Endothelial cell (in vitro differentiated cells): Measurements from ENCODE around the gene DNAJC11. TPM values are rescaled to one million over a fixed set of nuclear protein-coding genes. Genes with fewer than 3 reads are reported as not detected.
"Not testable (repeated sequence)": the region's sequence is repeated elsewhere in the genome, so short reads cannot be mapped to it uniquely, and the experiment has no call there.

ENCODE experiments used
- DNase-seq: peaks from one replicate; pipeline ENCODE4 v3.0.0; 2021; ENCODE audit warnings: low spot score
- H3K27ac Mint-ChIP-seq: one replicate; pipeline ENCODE4 v1.8.0; 2021; ENCODE audit warnings: mixed read lengths, inconsistent platforms; ENCODE audit not compliant: unreplicated experiment
- H3K27me3 Mint-ChIP-seq: one replicate; pipeline ENCODE4 v1.8.0; 2021; ENCODE audit warnings: mild to moderate bottlenecking, moderate library complexity, mixed read lengths, inconsistent platforms; ENCODE audit not compliant: unreplicated experiment
- H3K36me3 Mint-ChIP-seq: one replicate; pipeline ENCODE4 v1.8.0; 2021; ENCODE audit warnings: mild to moderate bottlenecking, low read depth, mixed read lengths, inconsistent platforms; ENCODE audit not compliant: unreplicated experiment
- H3K4me1 Mint-ChIP-seq: one replicate; pipeline ENCODE4 v1.8.0; 2021; ENCODE audit warnings: mild to moderate bottlenecking, mixed read lengths, inconsistent platforms; ENCODE audit not compliant: unreplicated experiment
- H3K4me3 Mint-ChIP-seq: one replicate; pipeline ENCODE4 v1.8.0; 2021; ENCODE audit warnings: mild to moderate bottlenecking, mixed read lengths, inconsistent platforms; ENCODE audit not compliant: unreplicated experiment
- H3K9me3 Mint-ChIP-seq: one replicate; pipeline ENCODE4 v1.8.0; 2021; ENCODE audit warnings: mixed read lengths, inconsistent platforms; ENCODE audit not compliant: unreplicated experiment
- total RNA-seq: library from RNA; stranded (reverse); fragmentation: NEBNext Ultra II Directional; extraction: Animal tissue kit (Norgen Biotek cat#: 25700); gene quantifications from one replicate; pipeline ENCODE4 v1.2.1, GENCODE V29; 2021; ENCODE audit not compliant: unreplicated experiment
- TF ChIP-seq, protein P1 (sequence below): fragments of 200-600 bp; sonication (generic); IDR thresholded peaks from one replicate; pipeline ENCODE4 v1.5.0; 2021; ENCODE audit warnings: antibody characterized with exemption; ENCODE audit not compliant: unreplicated experiment

Gene DNAJC11
- total RNA-seq, 1 donor from 2014 or later, result 57.0 TPM

- Mint-ChIP-seq H3K4me1 (no peaks in the 10 kb centered on the region), H3K36me3 (peaks cover 15% of the 10 kb centered on the region), H3K9me3 (no peaks in the 10 kb centered on the region), H3K4me3 (no peak overlapping the region), H3K27me3 (peaks cover 5% of the 10 kb centered on the region), H3K27ac (no peak overlapping the region)
- TF ChIP-seq, protein P1, sequence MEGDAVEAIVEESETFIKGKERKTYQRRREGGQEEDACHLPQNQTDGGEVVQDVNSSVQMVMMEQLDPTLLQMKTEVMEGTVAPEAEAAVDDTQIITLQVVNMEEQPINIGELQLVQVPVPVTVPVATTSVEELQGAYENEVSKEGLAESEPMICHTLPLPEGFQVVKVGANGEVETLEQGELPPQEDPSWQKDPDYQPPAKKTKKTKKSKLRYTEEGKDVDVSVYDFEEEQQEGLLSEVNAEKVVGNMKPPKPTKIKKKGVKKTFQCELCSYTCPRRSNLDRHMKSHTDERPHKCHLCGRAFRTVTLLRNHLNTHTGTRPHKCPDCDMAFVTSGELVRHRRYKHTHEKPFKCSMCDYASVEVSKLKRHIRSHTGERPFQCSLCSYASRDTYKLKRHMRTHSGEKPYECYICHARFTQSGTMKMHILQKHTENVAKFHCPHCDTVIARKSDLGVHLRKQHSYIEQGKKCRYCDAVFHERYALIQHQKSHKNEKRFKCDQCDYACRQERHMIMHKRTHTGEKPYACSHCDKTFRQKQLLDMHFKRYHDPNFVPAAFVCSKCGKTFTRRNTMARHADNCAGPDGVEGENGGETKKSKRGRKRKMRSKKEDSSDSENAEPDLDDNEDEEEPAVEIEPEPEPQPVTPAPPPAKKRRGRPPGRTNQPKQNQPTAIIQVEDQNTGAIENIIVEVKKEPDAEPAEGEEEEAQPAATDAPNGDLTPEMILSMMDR, result peak; percentile 69
- peak; percentile 12 for DNase-seq
These were observed 55.0 kb downstream of the DNAJC11 start for GRCh38 chr1:6646499-6647148.

DNA sequence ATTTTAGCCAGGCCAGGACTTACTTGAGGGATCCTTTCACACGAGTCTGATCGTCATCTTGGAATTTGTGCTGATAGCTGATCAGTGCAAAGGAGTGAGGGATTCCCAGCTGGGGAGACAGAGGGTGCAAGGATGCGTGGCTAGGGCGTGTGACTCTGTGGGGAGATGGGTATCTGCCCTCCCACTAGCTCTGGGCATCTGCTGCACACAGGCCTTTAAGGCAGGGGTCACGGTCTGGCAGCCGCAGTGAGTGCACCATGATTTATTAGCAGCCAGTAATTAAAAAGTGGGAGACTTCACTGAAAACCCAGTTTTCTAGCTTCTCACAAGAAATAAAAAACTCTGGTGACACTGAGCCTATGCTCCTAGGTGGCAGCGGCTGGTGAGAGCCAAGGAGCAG, 56.6 kb downstream of the DNAJC11 start:
- Mint-ChIP-seq H3K4me3 (peak overlapping the region; percentile 25), H3K4me1 (no peaks in the 10 kb centered on the region), H3K27me3 (peaks cover 3% of the 10 kb centered on the region), H3K27ac (no peak overlapping the region), H3K36me3 (peaks cover 18% of the 10 kb centered on the region), H3K9me3 (no peaks in the 10 kb centered on the region)
- TF ChIP-seq, protein P1, result no peak
- DNase-seq, result no peak

- H3K36me3 Mint-ChIP-seq, result peaks cover 29% of the 10 kb centered on the region
- not testable (repeated sequence) for H3K27ac Mint-ChIP-seq, H3K4me1 Mint-ChIP-seq, H3K27me3 Mint-ChIP-seq, H3K4me3 Mint-ChIP-seq, DNase-seq, H3K9me3 Mint-ChIP-seq
These were observed 60.7 kb downstream of the DNAJC11 start for GRCh38 chr1:6640867-6641266.

GRCh38 chr1:6638226-6638625, 63.4 kb downstream of the DNAJC11 start:
- H3K4me1 Mint-ChIP-seq, result no peaks in the 10 kb centered on the region
- peaks cover 5% of the 10 kb centered on the region for H3K27me3 Mint-ChIP-seq
- no peak for DNase-seq
- H3K36me3 Mint-ChIP-seq, result peaks cover 39% of the 10 kb centered on the region
- TF ChIP-seq, protein P1, result no peak
- no peak overlapping the region for H3K27ac Mint-ChIP-seq
- H3K4me3 Mint-ChIP-seq, result no peak overlapping the region
- no peaks in the 10 kb centered on the region for H3K9me3 Mint-ChIP-seq

DNA sequence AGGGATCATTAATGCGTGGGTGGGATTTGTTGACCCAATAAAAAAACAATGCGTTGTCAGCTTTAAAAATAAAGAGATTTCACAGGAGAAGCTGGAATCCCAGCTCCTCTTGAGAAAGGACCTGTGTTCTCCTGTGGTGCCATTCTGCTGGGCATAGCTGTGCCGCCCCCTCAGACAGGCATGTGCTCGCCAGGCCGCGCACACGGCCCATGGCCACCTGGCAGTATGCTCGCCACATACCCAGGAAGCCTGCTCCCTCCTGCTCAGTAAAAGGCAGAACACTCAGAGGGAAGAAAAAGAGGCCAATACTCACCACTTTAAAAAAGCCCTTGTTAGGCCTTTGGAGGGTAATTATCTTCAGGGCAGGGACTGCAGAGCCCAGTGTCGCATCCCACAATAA, 63.8 kb downstream of the DNAJC11 start:
- Mint-ChIP-seq H3K4me3 (no peak overlapping the region), H3K27ac (no peak overlapping the region), H3K27me3 (peaks cover 5% of the 10 kb centered on the region), H3K9me3 (no peaks in the 10 kb centered on the region), H3K4me1 (no peaks in the 10 kb centered on the region), H3K36me3 (peaks cover 38% of the 10 kb centered on the region)
- no peak for DNase-seq
- TF ChIP-seq, protein P1, result no peak

GRCh38 chr1:6636778-6637177, 64.8 kb downstream of the DNAJC11 start:
- H3K4me3 Mint-ChIP-seq, H3K27ac Mint-ChIP-seq, H3K4me1 Mint-ChIP-seq, H3K9me3 Mint-ChIP-seq, H3K27me3 Mint-ChIP-seq, DNase-seq: not testable (repeated sequence)
- H3K36me3 Mint-ChIP-seq, result peaks cover 28% of the 10 kb centered on the region
